Measurements from ENCODE around the gene FAM136A.
"Not testable (repeated sequence)": the region's sequence is repeated elsewhere in the genome, so short reads cannot be mapped to it uniquely, and the experiment has no call there.

Gene FAM136A

DNA sequence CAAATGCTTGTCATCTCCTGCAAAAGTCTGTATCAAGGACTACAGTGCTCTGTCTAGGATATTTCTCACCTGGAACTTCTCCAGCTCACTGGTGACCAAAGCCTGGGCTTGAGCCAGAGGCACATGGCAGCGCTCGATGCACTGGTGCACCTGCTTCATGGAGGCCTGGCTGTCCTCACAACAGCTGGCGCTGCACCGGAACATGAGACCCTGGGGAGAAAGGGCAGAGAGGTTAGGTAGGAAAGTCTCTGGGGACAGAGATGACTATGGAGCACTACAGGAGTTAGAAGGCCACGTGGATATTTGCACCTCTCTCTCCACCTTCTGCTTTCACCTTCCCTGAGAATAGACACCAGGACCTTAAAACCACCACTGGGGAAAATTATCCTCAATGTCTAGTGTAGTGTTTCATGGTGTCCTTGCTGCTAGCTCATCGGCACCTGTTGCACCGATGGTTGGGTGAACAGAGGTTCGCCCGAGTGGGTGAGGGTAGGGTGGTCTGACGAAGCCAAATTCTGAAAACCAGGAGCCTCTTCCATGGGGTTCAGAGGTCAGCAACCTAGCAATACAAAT is 1.0 kb downstream of the FAM136A start:
- DNase-seq, result no peak

- DNase-seq, result not testable (repeated sequence)
These were observed 4.0 kb downstream of the FAM136A start for GRCh38 chr2:70297828-70298227.

DNA sequence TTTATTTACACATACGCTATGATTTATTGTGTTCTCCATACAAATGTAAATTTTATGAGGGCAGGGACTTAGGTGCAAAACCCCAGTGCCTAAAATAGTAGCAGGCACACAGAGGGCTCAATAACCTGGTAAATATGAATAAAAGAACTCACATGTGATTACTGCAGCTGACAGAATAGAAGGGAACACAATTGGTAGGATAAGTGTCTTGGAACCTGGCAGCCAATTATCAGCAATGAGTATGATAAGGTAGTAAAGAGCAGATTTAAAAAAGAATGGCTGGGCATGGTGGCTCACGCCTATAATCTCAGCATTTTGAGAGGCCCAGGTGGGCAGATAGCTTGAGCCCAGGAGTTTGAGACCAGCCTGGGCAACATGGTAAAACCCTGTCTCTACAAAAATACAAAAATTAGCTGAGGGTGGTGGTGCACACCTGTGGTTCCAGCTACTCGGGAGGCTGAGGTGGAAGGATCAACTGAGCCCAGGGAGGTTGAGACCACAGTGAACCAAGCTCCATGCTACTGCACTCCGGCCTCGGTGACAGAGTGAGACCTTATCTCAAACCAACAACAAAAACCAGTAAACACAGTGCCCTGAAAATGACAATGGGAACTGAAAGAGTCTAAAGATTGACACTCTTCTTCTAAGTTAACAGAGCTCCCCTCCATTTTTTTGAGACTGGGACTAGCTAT is 18.2 kb downstream of the FAM136A start:
- no peak for DNase-seq

- DNase-seq, result no peak
These were observed 19.4 kb downstream of the FAM136A start for GRCh38 chr2:70282439-70282838.

GRCh38 chr2:70280242-70280798 is 21.5 kb downstream of the FAM136A start:
- no peak for DNase-seq

- no peak for DNase-seq
These were observed 31.5 kb downstream of the FAM136A start for GRCh38 chr2:70270323-70270722.

DNA sequence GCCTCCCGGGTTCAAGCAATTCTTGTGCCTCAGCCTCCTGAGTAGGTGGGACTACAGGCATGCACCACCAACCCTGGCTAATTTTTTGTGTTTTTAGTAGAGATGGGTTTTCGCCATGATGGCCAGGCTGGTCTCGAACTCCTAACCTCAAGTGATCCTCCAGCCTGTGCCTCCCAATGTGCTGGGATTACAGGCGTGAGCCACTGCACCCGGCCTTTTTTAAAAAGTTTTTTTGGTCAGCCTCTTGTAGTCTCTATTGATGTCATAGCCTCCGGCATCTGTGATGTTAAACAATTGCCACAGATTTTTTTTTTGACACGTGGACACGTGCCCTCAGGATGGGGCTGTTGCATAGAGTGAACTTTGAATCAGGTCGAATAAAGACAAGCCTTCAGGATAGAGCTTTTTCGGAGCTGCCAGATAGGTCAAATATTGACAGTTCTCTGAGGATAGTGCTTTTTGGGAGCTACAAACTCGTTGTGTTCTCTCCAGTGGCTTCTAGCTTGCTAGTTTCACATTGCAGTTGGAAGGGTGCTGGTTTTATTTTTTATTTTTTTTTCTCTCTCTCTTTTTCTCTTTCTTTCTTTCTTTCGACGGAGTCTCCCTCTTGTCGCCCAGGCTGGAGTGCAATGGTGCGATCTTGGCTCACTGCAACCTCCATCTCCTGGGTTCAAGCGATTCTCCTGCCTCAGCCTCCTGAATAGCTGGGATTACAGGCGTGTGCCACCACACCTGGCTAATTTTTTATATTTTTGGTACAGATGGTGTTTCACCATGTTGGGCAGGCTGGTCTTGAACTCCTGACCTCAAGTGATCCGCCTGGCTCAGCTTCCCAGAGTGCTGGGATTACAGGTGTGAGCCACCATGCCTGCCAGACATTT is 32.2 kb downstream of the FAM136A start:
- DNase-seq, result not testable (repeated sequence)

- not testable (repeated sequence) for DNase-seq
These were observed 34.9 kb downstream of the FAM136A start for GRCh38 chr2:70266925-70267324.

DNA sequence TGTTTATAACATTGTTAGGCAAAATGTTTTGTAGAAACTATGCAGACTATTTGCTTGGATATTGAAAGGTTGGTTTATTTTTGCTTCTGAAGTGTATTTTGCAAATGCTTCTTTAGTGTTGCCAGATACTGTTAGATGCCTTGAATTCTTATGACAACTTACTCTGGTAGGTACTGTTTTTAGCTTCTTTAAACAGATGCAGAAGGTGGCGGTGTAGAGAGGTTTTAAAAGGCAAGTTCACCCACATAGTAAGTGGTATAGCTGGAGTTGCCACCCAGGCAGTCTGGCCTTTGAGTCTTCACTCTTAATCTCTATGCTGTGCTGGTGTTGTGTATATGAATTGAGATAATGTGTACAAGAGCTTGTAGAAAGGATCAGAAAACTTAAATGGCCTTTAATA is 40.4 kb downstream of the FAM136A start:
- no peak for DNase-seq

DNA sequence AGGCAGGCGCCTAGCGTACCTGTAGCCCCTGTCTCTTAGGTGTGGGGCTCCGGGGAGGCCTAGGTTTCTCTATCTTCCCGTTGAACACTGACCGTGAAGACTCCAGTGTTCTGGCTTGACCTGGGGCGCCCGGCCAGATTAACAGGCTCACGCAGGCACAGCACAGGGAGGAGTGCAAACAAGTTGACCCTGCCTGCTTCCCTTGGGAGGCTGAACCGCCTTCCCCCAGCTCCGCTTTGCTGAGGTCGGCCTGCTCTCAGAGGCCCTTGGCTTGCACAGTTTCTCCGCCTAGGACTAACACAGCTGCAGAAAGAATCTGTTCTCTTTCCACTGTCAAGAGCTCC is 43.4 kb downstream of the FAM136A start:
- DNase-seq, result peak in 31 of 51 donors; percentile 6 to 67 (median 40)

DNA sequence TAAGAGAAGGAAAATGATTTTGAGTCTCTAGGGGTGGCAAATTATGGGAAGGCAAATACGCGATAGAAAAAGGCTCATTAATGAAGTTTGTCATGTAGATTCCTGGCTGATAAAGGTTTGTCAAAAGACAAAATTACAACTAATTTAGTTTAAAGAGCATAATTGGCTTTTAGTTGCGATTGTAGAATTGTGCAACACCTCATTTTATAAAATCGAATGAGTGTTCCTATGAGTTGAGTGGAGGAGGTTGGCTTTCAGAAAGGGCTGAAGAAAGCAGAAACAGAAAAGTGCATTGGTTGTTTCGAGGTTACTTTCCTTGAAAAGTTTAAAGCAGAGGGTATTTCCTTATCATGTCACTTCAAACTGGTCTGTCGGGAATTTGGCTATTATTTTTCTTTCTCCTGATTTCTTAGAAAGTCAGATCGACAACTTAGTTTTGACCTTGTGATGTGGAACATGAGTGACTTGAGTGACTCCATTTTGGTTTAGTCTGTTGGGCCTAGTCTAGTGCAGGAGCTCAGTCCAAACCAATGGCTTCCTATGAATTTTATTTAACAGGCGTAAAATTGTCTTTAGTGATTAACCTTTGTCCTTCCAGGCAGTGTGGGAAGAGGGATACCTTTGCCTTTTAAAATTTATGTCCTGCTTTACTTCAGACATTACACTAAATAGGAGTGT is 46.1 kb downstream of the FAM136A start:
- DNase-seq, result no peak

DNA sequence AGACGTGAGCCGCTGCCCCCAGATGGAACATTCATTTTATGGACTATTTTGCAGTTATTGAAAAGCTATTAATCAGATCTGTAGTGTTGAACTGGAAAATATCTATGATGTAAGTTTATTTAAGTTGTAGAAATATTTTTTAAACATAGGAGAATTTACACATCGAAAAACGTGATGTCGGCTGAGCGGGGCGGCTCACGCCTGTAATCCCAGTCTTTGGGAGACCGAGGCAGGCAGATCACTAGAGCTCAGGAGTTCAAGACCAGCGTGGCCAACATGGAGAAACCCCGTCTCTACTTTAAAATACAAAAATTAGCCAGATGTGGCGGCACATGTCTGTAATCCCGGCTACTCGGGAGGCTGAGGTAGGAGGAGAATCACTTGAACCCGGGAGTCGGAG is 51.4 kb downstream of the FAM136A start:
- DNase-seq, result no peak

DNA sequence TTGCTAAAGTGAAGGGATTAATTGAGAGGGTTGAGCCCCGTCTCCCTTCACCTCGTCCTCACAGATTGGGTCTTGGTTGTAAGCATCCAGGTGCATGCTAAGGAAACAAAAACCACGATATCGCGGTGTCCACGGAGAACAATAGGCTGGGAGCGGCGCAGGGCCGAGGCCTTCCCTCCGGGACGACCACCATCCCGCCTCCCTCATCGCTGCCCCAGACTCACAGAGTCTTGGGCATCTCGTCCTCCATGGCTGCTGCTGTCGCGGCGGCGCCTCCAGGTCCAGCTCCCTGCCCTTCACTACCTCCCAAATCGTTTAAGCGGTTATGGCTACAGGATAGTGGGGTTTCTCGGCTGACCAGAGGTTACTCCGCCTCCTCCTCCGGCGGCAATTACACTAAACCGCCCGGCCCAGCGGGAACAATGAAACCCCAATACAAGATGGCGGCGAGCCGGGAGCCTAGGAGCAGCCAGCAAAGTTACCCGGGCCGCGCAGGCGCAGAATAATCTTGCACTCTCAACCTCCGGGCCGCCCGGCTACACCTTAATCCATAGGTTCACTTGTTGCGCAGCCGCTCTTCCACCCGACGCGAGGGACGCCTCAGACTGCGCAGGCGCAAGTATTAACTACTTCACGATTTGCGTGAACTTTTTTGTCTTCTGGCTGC is 53.6 kb downstream of the FAM136A start, which contains the start of gene TIA1:
TSS of gene TIA1 (minus strand) at position 448 of the 667 bp plus-strand sequence. CDS start at position 250, 198 bp downstream.
- DNase-seq, result peak; percentile 76 to 98 (median 91)

DNA sequence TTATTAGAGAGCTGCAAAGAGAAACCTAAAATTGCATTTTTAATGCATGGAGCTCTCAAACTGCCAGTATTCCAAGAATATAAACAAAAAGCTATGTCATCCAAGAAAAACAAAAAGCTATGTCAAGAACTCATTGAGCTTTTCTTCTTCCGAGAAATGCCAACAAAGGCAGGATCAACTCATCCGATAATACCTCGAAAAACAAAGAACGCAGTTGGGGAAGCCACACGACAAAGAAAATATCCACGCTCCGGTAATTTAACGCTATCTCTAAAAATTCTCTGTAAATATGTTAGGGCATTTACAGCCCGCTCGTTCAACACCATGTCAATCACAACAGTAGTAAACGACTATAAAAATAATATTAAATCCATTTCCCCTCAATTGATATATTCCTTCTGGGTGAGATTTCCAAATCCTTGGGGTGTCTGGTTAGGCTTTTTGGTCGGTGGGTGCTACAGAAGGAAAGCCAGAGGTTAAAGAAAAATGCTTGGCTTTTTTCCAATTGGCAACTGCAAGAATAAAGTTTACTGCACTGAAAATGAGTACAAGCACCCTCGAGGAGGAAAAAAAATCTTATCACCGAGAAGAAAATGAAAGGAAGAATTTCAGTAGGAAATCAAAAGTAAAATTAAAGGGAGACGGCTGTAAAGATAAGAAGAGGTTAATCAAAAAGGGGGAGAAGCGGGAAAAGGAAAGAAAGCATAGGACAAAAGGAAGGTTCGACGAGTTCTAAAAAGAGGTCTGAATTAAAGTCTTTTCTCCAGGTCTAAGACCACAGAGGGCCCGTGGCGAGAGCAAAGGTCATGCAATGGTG is 54.3 kb downstream of the FAM136A start:
- DNase-seq, result peak in 1 of 51 donors; percentile 39
